ENCODE measurements around the gene PTPN7.
A peak's percentile ranks its signal among the peaks of the same experiment; 100 is the strongest.
"Not testable (repeated sequence)": the region's sequence is repeated elsewhere in the genome, so short reads cannot be mapped to it uniquely, and the experiment has no call there.

The PTPN7 gene

DNA sequence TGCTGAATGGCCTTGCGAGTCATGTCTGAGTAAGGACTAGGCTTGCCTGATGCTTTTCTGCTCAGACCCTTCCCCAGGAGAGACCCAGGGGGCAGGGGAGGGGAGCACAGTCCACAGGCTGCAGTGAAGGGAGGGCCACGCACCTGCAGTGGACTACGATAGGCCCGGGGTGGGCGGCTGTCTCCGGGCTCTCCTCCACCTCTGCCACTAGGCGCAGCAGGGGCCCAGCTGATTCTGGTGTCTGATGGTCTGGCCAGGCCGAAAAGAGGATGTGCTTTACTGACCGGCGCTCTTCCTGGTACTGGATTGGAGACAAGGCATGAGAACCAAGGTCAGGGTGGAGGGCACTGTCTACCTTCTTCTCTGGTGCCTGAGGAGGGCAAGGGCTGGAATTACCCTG is 8.0 kb downstream of the PTPN7 start:
- H3K27me3 Mint-ChIP-seq, result no peaks in the 10 kb centered on the region
- no peaks in the 10 kb centered on the region for H3K9me3 Mint-ChIP-seq
- DNase-seq (no peak), ATAC-seq (no peak)
- H3K4me3 Mint-ChIP-seq, result no peak overlapping the region
- peaks cover 61% of the 10 kb centered on the region for H3K4me1 Mint-ChIP-seq
- peak overlapping the region in 1 of 2 donors; percentile 90 for H3K27ac Mint-ChIP-seq

DNA sequence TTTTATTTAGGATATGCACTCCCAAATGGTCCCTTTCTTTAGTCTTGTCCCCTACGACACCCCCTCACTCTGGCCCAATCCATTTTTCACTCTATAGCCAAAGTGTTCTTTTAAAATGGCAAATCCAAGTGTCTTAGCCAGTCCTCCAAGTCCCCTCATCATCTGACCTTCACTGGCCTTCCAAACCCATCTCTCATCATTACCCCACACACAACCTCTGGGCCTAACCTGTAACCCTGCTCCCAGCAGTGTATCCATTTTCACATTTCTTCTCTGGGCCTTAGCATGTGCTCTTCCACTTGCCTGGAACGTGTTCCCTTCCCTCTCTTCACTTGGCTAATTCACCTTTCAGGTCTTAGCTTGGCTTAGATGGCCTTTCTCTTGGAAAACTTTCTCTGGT is 9.4 kb downstream of the PTPN7 start:
- no peak overlapping the region for H3K4me3 Mint-ChIP-seq
- peaks cover 55% of the 10 kb centered on the region for H3K4me1 Mint-ChIP-seq
- H3K27ac Mint-ChIP-seq, result no peak overlapping the region
- DNase-seq (no peak), ATAC-seq (no peak)
- H3K27me3 Mint-ChIP-seq, result no peaks in the 10 kb centered on the region
- H3K9me3 Mint-ChIP-seq, result no peaks in the 10 kb centered on the region

DNA sequence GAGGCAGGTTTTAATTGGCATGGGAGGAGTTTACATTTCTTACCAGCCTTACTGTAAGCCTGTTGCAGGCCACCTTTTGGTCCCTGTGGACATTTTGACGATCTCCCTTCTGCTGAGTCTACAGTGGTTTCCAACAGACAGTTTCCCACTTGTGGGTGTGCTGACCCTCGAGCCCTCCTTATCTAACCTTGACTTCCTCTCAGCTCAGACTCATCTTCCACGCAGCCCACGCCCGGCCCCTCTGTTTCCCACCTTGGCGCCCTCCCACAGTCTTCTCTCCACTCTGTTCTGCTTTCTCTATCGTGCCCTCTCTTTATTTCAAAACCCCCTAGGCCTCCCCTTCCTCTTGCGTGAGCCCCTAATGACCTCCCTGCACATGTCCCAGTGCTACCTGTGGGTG is 9.8 kb downstream of the PTPN7 start:
- H3K4me1 Mint-ChIP-seq, result peaks cover 52% of the 10 kb centered on the region
- no peak overlapping the region for H3K4me3 Mint-ChIP-seq
- DNase-seq (no peak), ATAC-seq (no peak)
- no peaks in the 10 kb centered on the region for H3K27me3 Mint-ChIP-seq
- H3K27ac Mint-ChIP-seq, result peak overlapping the region in 1 of 2 donors; percentile 42
- H3K9me3 Mint-ChIP-seq, result no peaks in the 10 kb centered on the region

DNA sequence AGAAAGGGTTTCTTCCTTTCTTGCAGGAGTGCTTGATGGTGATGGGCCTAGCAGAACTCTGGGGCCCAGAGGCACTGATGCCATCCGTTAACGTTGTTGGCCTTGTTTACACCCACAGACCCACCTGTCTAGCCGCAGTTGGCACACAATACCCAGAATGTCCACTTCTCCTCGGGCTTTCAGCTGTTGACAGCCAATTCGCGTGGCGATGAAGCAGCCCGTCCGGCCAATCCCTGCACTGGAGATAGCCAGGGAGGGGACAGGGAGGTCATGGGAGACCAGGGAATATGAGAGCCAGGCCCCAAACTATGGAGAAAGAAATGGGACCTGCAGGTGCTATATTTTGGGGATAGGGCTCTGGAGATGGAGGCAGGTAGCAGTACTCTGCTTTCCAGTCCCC is 10.2 kb downstream of the PTPN7 start:
- Mint-ChIP-seq H3K27ac (no peak overlapping the region), H3K4me1 (peaks cover 52% of the 10 kb centered on the region)

DNA sequence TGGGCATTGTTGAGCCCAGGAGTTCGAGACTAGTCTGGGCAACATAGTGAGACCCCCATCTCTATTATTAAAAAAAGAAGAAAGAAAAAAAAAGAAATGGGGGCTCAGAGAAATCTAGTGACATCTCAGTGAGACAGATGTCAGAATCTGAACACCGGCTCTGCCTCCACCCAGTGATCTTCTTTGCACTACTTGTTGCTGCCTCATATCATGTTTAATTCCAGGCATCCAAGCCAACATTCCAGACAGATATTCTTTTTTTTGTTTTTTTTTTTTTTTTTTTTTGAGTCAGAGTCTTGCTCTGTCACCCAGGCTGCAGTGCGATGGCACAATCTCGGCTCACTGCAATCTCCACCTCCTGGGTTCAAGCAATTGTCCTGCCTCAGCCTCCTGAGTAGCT is 10.8 kb downstream of the PTPN7 start:
- Mint-ChIP-seq H3K27me3 (no peaks in the 10 kb centered on the region), H3K4me3 (no peak overlapping the region), H3K27ac (no peak overlapping the region), H3K4me1 (peaks cover 50% of the 10 kb centered on the region), H3K9me3 (no peaks in the 10 kb centered on the region)
- ATAC-seq, result no peak
- no peak for DNase-seq

More for the DNA sequence above, 10.2 kb downstream of the PTPN7 start:
- H3K9me3 Mint-ChIP-seq, result no peaks in the 10 kb centered on the region
- ATAC-seq, result no peak
- DNase-seq, result no peak
- no peak overlapping the region for H3K4me3 Mint-ChIP-seq
- H3K27me3 Mint-ChIP-seq, result no peaks in the 10 kb centered on the region

DNA sequence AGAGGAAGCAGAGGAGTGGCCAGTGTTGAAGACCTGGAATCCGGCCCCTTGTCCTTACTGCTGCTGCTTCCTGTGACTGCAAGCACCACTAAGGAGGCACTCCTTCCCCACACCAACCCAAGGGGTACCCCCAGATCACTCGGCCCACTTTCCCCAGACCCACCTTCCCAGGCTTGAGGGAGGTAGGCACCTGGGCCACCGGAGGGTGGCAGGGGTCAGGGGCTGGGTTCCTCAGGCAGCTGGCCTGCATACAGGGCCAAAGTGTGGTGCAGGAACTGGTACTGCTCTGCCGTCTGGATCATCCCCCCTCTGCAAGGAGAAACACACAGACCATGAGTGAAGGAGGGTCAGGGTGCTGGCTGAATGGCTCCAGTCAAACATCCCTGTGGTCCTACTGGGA is 12.0 kb downstream of the PTPN7 start:
- DNase-seq, result no peak
- Mint-ChIP-seq H3K27me3 (no peaks in the 10 kb centered on the region), H3K4me1 (peaks cover 46% of the 10 kb centered on the region), H3K9me3 (no peaks in the 10 kb centered on the region), H3K4me3 (no peak overlapping the region), H3K27ac (no peak overlapping the region)
- no peak for ATAC-seq

DNA sequence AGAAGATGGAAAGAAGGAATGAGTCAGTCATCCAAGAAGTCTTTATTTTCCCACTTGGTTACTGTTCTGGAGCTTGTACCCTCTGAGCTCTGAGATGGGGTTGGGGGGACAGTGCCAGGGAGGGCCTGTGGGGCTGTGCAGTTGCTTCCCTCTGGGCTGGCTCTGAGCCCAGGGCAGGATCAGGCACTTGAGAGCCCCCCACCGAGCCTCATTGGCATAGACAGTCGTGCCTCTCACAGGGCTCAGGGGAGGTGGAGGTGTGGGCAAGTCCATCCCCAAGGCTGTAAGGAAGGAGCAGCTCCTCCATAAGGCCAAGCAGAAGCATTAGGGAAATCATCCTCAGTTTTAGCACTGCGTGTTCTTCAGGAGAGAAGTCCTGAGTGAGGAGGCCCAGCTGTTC is 13.4 kb downstream of the PTPN7 start:
- H3K4me1 Mint-ChIP-seq, result peaks cover 56% of the 10 kb centered on the region
- H3K9me3 Mint-ChIP-seq, result no peaks in the 10 kb centered on the region
- no peak for ATAC-seq
- H3K27ac Mint-ChIP-seq, result no peak overlapping the region
- no peak for DNase-seq
- no peaks in the 10 kb centered on the region for H3K27me3 Mint-ChIP-seq
- no peak overlapping the region for H3K4me3 Mint-ChIP-seq

DNA sequence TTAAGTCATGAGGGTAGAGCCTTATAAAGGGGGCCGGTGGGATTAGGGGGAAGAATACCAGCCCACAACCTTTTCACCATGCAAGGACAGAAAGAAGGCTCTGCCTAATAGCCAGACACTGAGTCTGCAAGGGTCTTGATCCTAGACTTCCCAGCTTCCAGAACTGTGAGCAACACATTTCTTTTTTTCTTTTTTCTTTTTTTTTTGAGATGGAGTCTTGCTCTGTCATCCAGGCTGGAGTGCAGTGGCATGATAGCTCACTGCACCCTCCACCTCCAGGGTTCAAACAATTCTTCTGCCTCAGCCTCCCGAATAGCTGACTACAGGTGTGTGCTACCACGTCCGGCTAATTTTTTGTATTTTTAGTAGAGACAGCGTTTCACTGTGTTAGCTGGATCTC is 14.1 kb downstream of the PTPN7 start:
- Mint-ChIP-seq H3K4me1 (peaks cover 61% of the 10 kb centered on the region), H3K27ac (peak overlapping the region in 1 of 2 donors; percentile 36), H3K27me3 (no peaks in the 10 kb centered on the region), H3K9me3 (no peaks in the 10 kb centered on the region), H3K4me3 (peak overlapping the region in 1 of 2 donors; percentile 51)
- DNase-seq (no peak), ATAC-seq (no peak)

DNA sequence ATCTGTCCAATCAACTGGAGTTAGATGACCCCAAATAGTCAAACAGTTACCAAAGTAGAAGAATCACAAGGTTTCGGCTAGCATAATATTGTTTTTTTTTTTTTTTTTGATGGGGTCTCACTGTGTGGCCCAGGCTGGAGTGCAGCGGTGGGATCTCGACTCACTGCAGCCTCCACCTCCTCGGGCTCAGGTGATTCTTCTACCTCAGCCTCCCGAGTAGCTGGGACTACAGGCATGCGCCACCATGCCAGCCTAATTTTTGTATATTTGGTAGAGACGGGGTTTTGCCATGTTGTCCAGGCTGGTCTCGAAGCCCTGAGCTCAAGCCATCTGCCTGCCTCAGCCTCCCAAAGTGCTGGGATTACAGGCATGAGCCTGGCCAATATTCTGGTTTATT is 14.7 kb downstream of the PTPN7 start:
- not testable (repeated sequence) for DNase-seq, H3K27me3 Mint-ChIP-seq, ATAC-seq, H3K9me3 Mint-ChIP-seq
- H3K27ac Mint-ChIP-seq, result peak overlapping the region in 1 of 2 donors; percentile 95
- H3K4me1 Mint-ChIP-seq, result peaks cover 61% of the 10 kb centered on the region
- H3K4me3 Mint-ChIP-seq, result peak overlapping the region; percentile 5 to 92

DNA sequence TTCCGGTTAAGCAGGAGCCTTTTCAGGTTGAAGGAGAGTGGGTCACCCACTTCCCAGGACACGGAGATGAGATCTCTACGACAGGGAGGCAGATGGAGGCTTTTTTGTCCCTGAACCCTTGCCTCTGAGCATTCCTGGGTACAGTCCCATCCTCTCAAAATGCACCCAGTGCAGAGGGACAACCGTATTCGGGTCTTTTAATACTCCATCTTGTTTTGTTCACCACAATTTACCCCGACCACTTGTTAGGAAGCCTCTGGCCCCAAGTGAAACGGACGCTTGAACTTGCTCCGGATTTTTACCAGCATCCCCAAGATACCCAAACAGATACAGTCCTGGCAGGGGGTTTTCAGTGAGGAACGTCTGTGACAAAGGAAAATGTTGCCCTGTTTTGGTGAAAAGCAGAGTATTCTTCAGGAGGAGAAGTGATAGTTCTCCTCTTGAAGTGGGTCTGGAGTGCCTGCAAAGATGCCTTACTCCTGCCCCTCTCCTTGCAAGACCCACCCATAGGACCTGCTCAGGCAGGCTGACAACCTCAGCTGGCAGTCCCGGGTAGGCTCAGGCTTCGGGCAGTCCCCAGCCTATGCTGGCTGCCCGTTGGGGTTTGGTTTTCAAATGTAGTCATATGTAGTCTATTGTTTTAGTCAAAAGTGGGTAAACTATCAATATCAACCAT is 15.2 kb downstream of the PTPN7 start:
- DNase-seq (peak; percentile 38 to 73), ATAC-seq (peak; percentile 75)
- peak overlapping the region; percentile 91 to 95 for H3K27ac Mint-ChIP-seq
- H3K9me3 Mint-ChIP-seq, result no peaks in the 10 kb centered on the region
- H3K4me3 Mint-ChIP-seq, result peak overlapping the region; percentile 89 to 92
- H3K4me1 Mint-ChIP-seq, result peaks cover 60% of the 10 kb centered on the region
- H3K27me3 Mint-ChIP-seq, result no peaks in the 10 kb centered on the region

DNA sequence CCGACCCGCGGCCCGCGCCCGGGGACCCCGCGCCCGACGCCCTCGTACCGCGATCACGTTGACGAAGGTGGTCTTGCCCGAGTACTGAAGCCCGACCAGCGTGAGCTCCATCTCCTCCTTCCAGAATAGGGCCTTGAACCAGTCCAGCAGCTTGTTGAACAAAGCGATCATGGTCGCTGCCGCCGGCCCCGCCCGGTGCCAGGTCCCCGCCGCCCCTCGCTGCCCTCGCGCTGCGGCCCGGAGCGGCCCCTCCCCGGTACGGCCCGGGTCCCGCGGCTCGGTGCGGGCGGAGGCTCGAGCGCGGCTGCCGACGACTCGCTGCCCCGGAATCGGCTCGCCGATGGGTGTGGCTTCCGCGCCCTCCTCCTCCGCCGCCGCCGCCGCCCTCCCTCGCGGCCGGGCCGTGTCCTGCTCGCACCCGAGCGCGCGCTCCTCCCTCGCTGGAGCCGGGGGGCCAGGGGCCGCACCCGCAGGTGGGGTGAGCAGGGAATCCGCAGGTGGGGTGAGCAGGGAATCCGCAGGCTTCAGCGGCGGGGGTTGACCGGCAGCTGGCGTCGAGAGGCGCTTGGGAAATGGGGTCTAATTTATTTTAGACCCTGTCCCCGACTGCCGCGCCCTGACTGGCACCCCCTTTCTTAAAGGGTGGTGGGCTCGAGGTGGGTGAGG is 15.9 kb downstream of the PTPN7 start, which contains the start of gene ARL8A:
Gene ARL8A (minus strand): TSS at position 336 of the 666 bp plus-strand sequence. CDS start 165 bp downstream, at position 171.
- Mint-ChIP-seq H3K9me3 (no peaks in the 10 kb centered on the region), H3K4me1 (peaks cover 57% of the 10 kb centered on the region), H3K27me3 (no peaks in the 10 kb centered on the region), H3K4me3 (peak within 1 kb of the TSS; percentile 92 to 93), H3K27ac (peak within 1 kb of the TSS; percentile 94 to 97)
- DNase-seq (peak; percentile 68 to 71), ATAC-seq (peak; percentile 68)

DNA sequence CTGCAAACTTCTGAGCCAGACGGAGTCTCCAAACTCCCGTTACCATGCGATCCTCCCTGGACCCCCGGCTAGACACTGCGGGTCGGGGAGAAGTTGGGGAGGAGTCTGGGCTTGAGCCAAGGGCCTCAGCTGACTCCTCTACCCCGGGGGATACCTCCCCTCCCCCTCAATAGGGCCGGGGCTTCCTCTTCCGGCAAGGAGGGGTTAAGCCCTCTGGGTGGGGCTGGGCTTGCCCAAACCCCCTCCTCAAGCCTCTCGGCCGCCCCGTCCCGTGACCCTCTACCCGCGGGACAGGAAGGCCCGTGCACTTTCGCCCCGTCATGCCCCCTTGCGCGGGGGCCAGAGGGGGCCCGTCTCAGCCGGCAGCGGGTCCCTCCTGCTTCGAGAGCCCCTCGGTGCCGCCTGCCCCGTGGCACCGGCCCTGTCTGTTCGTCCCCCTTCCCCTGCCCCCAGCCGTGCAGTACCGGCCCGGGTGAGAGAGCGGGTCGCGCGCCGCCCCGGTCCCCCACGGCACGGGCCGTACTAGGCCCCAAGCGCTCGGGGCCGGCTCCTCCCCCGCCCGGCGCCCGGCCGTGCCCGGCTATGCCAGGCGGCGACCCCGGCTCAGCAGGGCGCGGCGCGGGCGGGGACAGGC is 16.5 kb downstream of the PTPN7 start:
- Mint-ChIP-seq H3K27me3 (no peaks in the 10 kb centered on the region), H3K9me3 (no peaks in the 10 kb centered on the region), H3K27ac (peak overlapping the region; percentile 94 to 97), H3K4me3 (peak overlapping the region; percentile 92 to 93), H3K4me1 (peaks cover 57% of the 10 kb centered on the region)
- ATAC-seq, result peak; percentile 61
- peak; percentile 34 to 42 for DNase-seq

DNA sequence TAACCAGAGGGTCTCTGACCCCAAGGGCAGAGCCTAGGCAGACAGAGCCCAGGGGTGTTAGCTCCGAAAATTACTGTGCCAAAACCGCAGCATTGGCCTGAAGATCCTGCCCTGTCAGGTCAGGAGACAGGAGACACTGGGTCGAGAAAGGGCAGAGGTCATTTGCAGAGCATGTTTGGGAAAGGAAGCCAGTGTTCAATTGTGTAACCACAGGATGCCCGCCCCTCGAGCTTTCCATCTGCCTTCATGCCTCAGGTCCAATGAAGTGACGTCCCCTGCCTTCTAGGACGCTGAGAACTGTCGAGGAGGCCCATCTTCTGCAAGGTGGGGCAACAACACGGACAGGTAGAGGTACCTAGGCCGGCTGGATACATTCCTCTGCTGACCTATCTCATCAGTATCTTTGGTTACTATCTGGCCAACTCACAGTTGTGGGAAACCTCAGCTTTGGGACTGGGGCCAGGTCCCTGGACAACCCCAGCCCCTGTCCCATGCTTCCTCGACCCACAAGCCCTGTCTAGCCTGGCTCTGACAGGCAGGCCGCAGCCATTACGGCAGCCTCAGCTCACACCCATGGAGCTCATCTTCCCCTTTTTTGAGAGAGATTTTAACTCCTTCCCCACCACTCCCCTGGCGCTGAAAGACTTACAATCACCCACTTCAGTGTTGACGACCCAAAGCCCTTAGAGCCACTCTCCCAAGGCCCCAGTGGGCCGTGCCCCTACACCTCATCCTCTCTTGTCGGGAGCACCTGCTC is 17.2 kb downstream of the PTPN7 start:
- peak overlapping the region; percentile 92 to 93 for H3K4me3 Mint-ChIP-seq
- H3K4me1 Mint-ChIP-seq, result peaks cover 61% of the 10 kb centered on the region
- no peaks in the 10 kb centered on the region for H3K9me3 Mint-ChIP-seq
- no peaks in the 10 kb centered on the region for H3K27me3 Mint-ChIP-seq
- DNase-seq (peak in 1 of 2 donors; percentile 27), ATAC-seq (peak; percentile 5)
- peak overlapping the region; percentile 94 to 97 for H3K27ac Mint-ChIP-seq

DNA sequence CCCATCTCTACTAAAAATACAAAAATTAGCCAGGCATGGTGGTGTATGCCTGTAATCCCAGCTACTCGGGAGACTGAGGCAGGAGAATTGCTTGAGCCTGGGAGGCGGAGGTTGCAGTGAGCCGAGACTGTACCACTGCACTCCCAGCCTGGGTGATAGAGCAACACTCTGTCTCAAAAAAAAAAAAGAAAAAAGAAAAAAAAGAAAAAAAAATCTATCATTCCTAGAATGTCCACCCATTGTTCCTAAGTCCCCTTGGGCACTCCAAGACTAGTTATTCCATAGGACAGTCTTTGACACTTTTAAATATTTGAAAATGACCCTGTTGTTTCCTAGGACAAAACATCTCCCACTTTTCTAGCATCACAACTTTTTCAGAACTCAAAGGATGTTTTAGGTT is 18.9 kb downstream of the PTPN7 start:
- DNase-seq, ATAC-seq, H3K27me3 Mint-ChIP-seq, H3K4me3 Mint-ChIP-seq, H3K9me3 Mint-ChIP-seq: not testable (repeated sequence)
- peaks cover 49% of the 10 kb centered on the region for H3K4me1 Mint-ChIP-seq
- H3K27ac Mint-ChIP-seq, result peak overlapping the region in 1 of 2 donors; percentile 42

DNA sequence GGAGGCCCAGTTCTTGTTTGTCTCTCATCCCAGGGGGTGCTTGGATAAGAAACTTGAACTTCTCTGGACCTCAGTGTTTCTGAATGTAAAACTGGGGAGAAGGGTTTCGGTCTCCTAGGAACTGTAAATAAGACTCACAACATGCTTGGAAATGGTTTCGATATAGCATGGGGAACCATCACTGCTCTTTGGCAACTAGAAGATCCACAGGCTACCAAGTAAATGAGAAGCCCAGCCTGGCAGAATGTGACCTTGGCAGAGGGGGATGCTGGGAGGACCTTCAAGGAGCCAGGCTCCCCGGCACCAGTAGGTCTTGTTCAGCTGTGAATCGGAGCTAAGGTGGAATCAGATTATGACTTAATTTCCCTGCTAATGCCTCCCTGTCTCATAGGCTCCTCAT is 19.6 kb downstream of the PTPN7 start:
- Mint-ChIP-seq H3K27me3 (no peaks in the 10 kb centered on the region), H3K4me1 (peaks cover 49% of the 10 kb centered on the region), H3K9me3 (no peaks in the 10 kb centered on the region), H3K4me3 (no peak overlapping the region), H3K27ac (no peak overlapping the region)
- ATAC-seq (no peak), DNase-seq (no peak)

Measured in stimulated activated naive CD8-positive, alpha-beta T cell treated with anti-CD3 and anti-CD28 coated beads, Interleukin-15, amount 100 ng/mL, for 72 hours (primary cell).